GM12878 (cell line): Measurements from ENCODE around the gene GAREM1. TPM values are rescaled to one million over a fixed set of nuclear protein-coding genes. Genes with fewer than 3 reads are reported as not detected.

Experiments used
- ATAC-seq: fragments of 200-7000 bp; cut with Tn5 transposase; 3 replicates; pipeline ENCODE4 v1.9.1; 2020; ENCODE audit warnings: mild to moderate bottlenecking, moderate library complexity
- BruUV-seq: library from RNA; stranded (reverse); fragments of 400-500 nt; replicated peaks from 2 replicates; lab custom pipeline; 2021; lab: Mats Ljungman, UMichigan
- CTCF ChIA-PET: fragments of 300-600 bp; sonication (Branson Sonifier 250); formaldehyde crosslinking; extraction: SDS; loops from one replicate; lab custom pipeline; 2021; ENCODE audit warnings: inconsistent platforms; lab: Yijun Ruan, JAX
- POLR2A ChIA-PET: fragments of 350-600 bp; formaldehyde crosslinking; extraction: SDS; loops from one replicate; lab custom pipeline; 2021; ENCODE audit warnings: inconsistent platforms; lab: Charles Lee
- RAD21 ChIA-PET: fragments of 300-600 bp; sonication (Branson Sonifier 250); formaldehyde crosslinking; loops from one replicate; lab custom pipeline; 2023; ENCODE audit warnings: antibody characterized with exemption; ENCODE audit not compliant: unreplicated experiment; lab: Charles Lee
- SMC1A ChIA-PET: fragments of 300-600 bp; sonication (Branson Sonifier 250); formaldehyde crosslinking; loops from one replicate; lab custom pipeline; 2023; ENCODE audit not compliant: unreplicated experiment, uncharacterized antibody; lab: Charles Lee
- DNase-seq: peaks from one replicate; pipeline ENCODE4 v3.0.0-alpha.2; 2011; ENCODE audit warnings: low read depth, low spot score
- FAIRE-seq: peaks from 3 replicates; lab custom pipeline; 2011; peaks lifted over from hg19 to GRCh38; lab: Jason Lieb, UNC
- H2AFZ ChIP-seq: 2 replicates; pipeline ENCODE4 v1.6.0; 2011; ENCODE audit warnings: low read depth, low read length, control low read depth; ENCODE audit not compliant: control insufficient read depth
- H3K27ac ChIP-seq: 2 replicates; pipeline ENCODE4 v1.5.1; 2011; ENCODE audit warnings: control low read depth; ENCODE audit not compliant: control insufficient read depth, insufficient read depth
- H3K27me3 ChIP-seq, 2 experiments: replicated peaks in 1 of 2; 2 replicates each; pipeline versions ENCODE4 v1.6.0 to v1.6.1; 2011; ENCODE audit warnings: low read length in 1 of 2; ENCODE audit not compliant: control insufficient read depth in 2 of 2, insufficient read depth in 2 of 2
- H3K36me3 ChIP-seq, 2 experiments: 2 replicates each; pipeline ENCODE4 v1.5.1; 2011; ENCODE audit warnings: low read length in 1 of 2; ENCODE audit not compliant: control insufficient read depth in 2 of 2, insufficient read depth in 2 of 2
- H3K4me1 ChIP-seq: 2 replicates; pipeline ENCODE4 v1.6.1; 2011; ENCODE audit warnings: mild to moderate bottlenecking, low read length, moderate library complexity, mixed read lengths; ENCODE audit not compliant: control insufficient read depth, insufficient read depth
- H3K4me2 ChIP-seq: 2 replicates; pipeline ENCODE4 v1.6.0; 2011; ENCODE audit warnings: control low read depth; ENCODE audit not compliant: control insufficient read depth, insufficient read depth
- H3K4me3 ChIP-seq: fragments of 200-600 bp; sonication (generic); 2 replicates; pipeline ENCODE4 v1.5.1; 2016
- H3K79me2 ChIP-seq: 2 replicates; pipeline ENCODE4 v1.6.0; 2011; ENCODE audit warnings: low read length; ENCODE audit not compliant: control insufficient read depth, insufficient read depth
- H3K9ac ChIP-seq: 2 replicates; pipeline ENCODE4 v1.8.0; 2011; ENCODE audit warnings: low read length, control low read depth, mixed read lengths; ENCODE audit not compliant: control insufficient read depth, insufficient read depth
- H3K9me3 ChIP-seq: replicated peaks from 3 replicates; pipeline ENCODE4 v1.5.1; 2011; ENCODE audit warnings: mild to moderate bottlenecking, low read length; ENCODE audit not compliant: control insufficient read depth, insufficient read depth
- H4K20me1 ChIP-seq: 2 replicates; pipeline ENCODE4 v1.6.0; 2011; ENCODE audit not compliant: control insufficient read depth, insufficient read depth
- ATF7 ChIP-seq: fragments of 450-650 bp; IDR thresholded peaks from 2 replicates; pipeline ENCODE4 v1.6.1; 2016; ENCODE audit warnings: low read depth, mild to moderate bottlenecking
- BHLHE40 ChIP-seq, 2 experiments: fragments of 450-650 bp in 1 of 2; IDR thresholded peaks; 2 replicates each; pipeline ENCODE4 v1.6.1; 2011 to 2017; ENCODE audit warnings: low read depth in 2 of 2, borderline replicate concordance in 1 of 2, improper control_type of control experiment in 1 of 2, low read length in 1 of 2, mild to moderate bottlenecking in 1 of 2
- ESRRA ChIP-seq: IDR thresholded peaks from 2 replicates; pipeline ENCODE4 v1.6.1; 2012; ENCODE audit warnings: mild to moderate bottlenecking, low read length, improper control_type of control experiment
- FOXK2 ChIP-seq: fragments of 450-650 bp; IDR thresholded peaks from 2 replicates; pipeline ENCODE4 v1.6.1; 2017; ENCODE audit warnings: mild to moderate bottlenecking, moderate library complexity
- FOXM1 ChIP-seq: IDR thresholded peaks from 2 replicates; pipeline ENCODE4 v1.6.1; 2012; ENCODE audit warnings: low read depth, mild to moderate bottlenecking, inconsistent platforms, low read length, moderate library complexity
- GATAD2B ChIP-seq: fragments of 450-650 bp; conservative IDR thresholded peaks from 2 replicates; pipeline ENCODE4 v1.6.1; 2017; ENCODE audit warnings: low read depth, mild to moderate bottlenecking, moderate library complexity
- HDGF ChIP-seq: fragments of 450-650 bp; IDR thresholded peaks from 2 replicates; pipeline ENCODE4 v1.6.1; 2016; ENCODE audit warnings: antibody characterized with exemption
- PRDM15 ChIP-seq: fragments of 450-650 bp; formaldehyde crosslinking; IDR thresholded peaks from 2 replicates; pipeline ENCODE4 v1.4.0; 2020; ENCODE audit warnings: mild to moderate bottlenecking, moderate library complexity
- RCOR1 ChIP-seq: conservative IDR thresholded peaks from 2 replicates; pipeline ENCODE4 v1.6.1; 2012; ENCODE audit warnings: low read depth, low read length, improper control_type of control experiment
- REST ChIP-seq: IDR thresholded peaks from 2 replicates; pipeline ENCODE4 v1.6.1; 2012; ENCODE audit warnings: mild to moderate bottlenecking, low read depth, low read length
- SMARCA5 ChIP-seq: fragments of 450-650 bp; IDR thresholded peaks from 2 replicates; pipeline ENCODE4 v1.6.1; 2017; ENCODE audit warnings: mild to moderate bottlenecking
- WGBS: methylation state at CpG from one replicate; pipeline ENCODE4 v1.1.6; 2016; ENCODE audit warnings: low lambda C conversion rate; ENCODE audit not compliant: insufficient replicate concordance, insufficient coverage; ENCODE audit errors: missing lambda C conversion rate; 5-methylcytosine and 5-hydroxymethylcytosine counted together
- in situ Hi-C: fragments of 300-500 bp; cut with MboI; formaldehyde crosslinking; loops from 9 replicates; pipeline ENCODE4 v1.14.3; 2018; ENCODE audit warnings: mixed read lengths
- intact Hi-C: fragments of 100-400 bp; cut with micrococcal nuclease; formaldehyde crosslinking; loops from one replicate; pipeline ENCODE4 v1.14.2; 2022; ENCODE audit not compliant: unreplicated experiment
- polyA plus RNA-seq, 11 experiments: library from polyadenylated mRNA; depleted of rRNA in 4 of 11; unstranded in 6 of 11; stranded (reverse) in 5 of 11; fragments of >200 nt; fragmentation: Nextera tagmentation in 4 of 11; fragmentation: Illumina TruSeq in 1 of 11; extraction: Ambion mirVana in 4 of 11; extraction: Trizol in 1 of 11; gene quantifications; 1 replicate in 1 of 11; 2 replicates in 10 of 11; pipeline versions ENCODE4 v1.2.1 to v1.2.3, GENCODE V29; 2011 to 2016; ENCODE audit warnings: inconsistent platforms in 2 of 11, missing spikeins in 2 of 11, low read depth in 1 of 11
- total RNA-seq, 4 experiments: library from RNA; depleted of rRNA in 3 of 4; stranded (reverse); fragments of >200 nt in 3 of 4; fragmentation: Illumina TruSeq in 1 of 4; extraction: Trizol in 1 of 4; gene quantifications; 2 replicates each; pipeline versions ENCODE4 v1.2.1 to v1.2.3, GENCODE V29; 2013 to 2021
- TF ChIP-seq, protein P1 (sequence below): IDR thresholded peaks from 2 replicates; pipeline ENCODE4 v1.6.1; 2012; ENCODE audit warnings: low read depth, low read length, improper control_type of control experiment
- TF ChIP-seq, protein P2 (sequence below), 3 experiments: IDR thresholded peaks in 2 of 3; conservative IDR thresholded peaks in 1 of 3; 2 replicates each; pipeline ENCODE4 v1.5.1; 2011; ENCODE audit warnings: low read depth in 3 of 3, low read length in 3 of 3, mild to moderate bottlenecking in 3 of 3, control low read depth in 2 of 3, moderate library complexity in 2 of 3, inconsistent platforms in 1 of 3, mixed read lengths in 1 of 3; ENCODE audit not compliant: control insufficient read depth in 2 of 3, insufficient read depth in 1 of 3; ENCODE audit errors: extremely low read depth in 1 of 3

GAREM1 gene
- total and polyA plus RNA-seq, 10 of the 15 experiments (the other 5 are each of a cell fraction or from before 2014, with no cell fraction given), result 0.05 to 0.29 (median 0.05) TPM; not detected in 7

- RAD21 ChIA-PET, result no interaction called here
- Histone ChIP-seq H3K4me3 (no peak overlapping the region), H3K36me3 (no peaks in the 10 kb centered on the region), H3K79me2 (no peaks in the 10 kb centered on the region), H3K27ac (no peak overlapping the region), H3K9ac (no peak overlapping the region), H3K4me1 (no peaks in the 10 kb centered on the region), H3K9me3 (no peaks in the 10 kb centered on the region), H2AFZ (no peak overlapping the region), H4K20me1 (no peaks in the 10 kb centered on the region), H3K4me2 (no peak overlapping the region), H3K27me3 (no peaks in the 10 kb centered on the region)
- no peak for FAIRE-seq
- DNase-seq, result no peak
- POLR2A ChIA-PET, result no interaction called here
- intact Hi-C loops (no loop called here), in situ Hi-C loops (no loop called here)
- ATAC-seq, result no peak
- no TSS peak for BruUV-seq
- CTCF ChIA-PET, result no interaction called here
- WGBS, result 4% methylated on average over 5 of the region's 5 CpGs
- SMC1A ChIA-PET, result no interaction called here
- no peak for TF ChIP-seq ATF7
- no peak for TF ChIP-seq SMARCA5
- no peak for TF ChIP-seq GATAD2B
- no peak for TF ChIP-seq RCOR1
- TF ChIP-seq FOXM1, result no peak
- TF ChIP-seq, protein P1, sequence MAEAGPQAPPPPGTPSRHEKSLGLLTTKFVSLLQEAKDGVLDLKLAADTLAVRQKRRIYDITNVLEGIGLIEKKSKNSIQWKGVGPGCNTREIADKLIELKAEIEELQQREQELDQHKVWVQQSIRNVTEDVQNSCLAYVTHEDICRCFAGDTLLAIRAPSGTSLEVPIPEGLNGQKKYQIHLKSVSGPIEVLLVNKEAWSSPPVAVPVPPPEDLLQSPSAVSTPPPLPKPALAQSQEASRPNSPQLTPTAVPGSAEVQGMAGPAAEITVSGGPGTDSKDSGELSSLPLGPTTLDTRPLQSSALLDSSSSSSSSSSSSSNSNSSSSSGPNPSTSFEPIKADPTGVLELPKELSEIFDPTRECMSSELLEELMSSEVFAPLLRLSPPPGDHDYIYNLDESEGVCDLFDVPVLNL, result no peak
- no peak for TF ChIP-seq FOXK2
- no peak for TF ChIP-seq HDGF
- TF ChIP-seq REST, result no peak
- TF ChIP-seq, protein P2, sequence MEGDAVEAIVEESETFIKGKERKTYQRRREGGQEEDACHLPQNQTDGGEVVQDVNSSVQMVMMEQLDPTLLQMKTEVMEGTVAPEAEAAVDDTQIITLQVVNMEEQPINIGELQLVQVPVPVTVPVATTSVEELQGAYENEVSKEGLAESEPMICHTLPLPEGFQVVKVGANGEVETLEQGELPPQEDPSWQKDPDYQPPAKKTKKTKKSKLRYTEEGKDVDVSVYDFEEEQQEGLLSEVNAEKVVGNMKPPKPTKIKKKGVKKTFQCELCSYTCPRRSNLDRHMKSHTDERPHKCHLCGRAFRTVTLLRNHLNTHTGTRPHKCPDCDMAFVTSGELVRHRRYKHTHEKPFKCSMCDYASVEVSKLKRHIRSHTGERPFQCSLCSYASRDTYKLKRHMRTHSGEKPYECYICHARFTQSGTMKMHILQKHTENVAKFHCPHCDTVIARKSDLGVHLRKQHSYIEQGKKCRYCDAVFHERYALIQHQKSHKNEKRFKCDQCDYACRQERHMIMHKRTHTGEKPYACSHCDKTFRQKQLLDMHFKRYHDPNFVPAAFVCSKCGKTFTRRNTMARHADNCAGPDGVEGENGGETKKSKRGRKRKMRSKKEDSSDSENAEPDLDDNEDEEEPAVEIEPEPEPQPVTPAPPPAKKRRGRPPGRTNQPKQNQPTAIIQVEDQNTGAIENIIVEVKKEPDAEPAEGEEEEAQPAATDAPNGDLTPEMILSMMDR (IDR thresholded peaks at IDR 0.05 in 2 of 3, conservative IDR thresholded peaks at IDR 0.05 in 1 of 3; ENCODE audit: control insufficient read depth in 2 of 3, extremely low read depth in 1 of 3, insufficient read depth in 1 of 3, low read depth in 3 of 3, low read length in 3 of 3), result no peak
- TF ChIP-seq ESRRA, result no peak
- TF ChIP-seq PRDM15 (CRISPR knock-in tag), result no peak
- no peak for TF ChIP-seq BHLHE40 (IDR thresholded peaks at IDR 0.05; ENCODE audit: borderline replicate concordance in 1 of 2, low read depth in 2 of 2, low read length in 1 of 2)
These were observed 52.5 kb downstream of the GAREM1 start for GRCh38 chr18:32418148-32418547.
